GM10847 (cell line): ENCODE data around the gene SPATS2L.

Experiments
- POLR2A ChIP-seq: IDR thresholded peaks from 2 replicates; pipeline ENCODE4 v1.6.1; 2011; ENCODE audit not compliant: insufficient read length; ENCODE audit errors: extremely low read depth

SPATS2L gene

DNA sequence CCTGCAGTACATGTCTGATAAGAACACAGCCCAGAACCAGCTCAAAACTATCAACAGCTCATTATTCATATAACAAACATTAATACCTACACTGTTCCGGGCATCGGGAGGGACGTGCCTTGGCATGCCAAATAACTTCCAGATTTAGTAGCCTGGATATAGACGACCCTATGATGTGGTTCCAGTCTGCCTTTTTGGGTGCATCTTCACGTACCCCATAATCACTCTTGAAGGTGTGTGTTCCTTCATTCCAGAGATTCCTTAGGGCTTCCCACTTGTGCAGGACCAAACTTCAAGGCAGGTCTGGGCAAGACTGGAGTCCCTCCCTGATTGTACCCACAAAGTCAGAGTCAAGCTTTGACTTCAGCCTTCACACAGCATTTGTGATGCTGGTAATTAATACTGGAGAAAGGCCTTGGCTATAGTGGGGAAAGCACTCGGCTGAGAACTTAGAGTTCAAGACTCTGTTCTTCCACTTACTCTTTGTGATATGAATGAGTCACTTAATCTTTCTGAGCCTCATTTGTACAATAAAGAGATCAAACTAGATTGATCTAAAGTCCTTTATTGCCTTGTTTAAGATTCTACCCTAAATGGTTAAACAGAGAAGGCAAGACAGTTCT is 27.7 kb upstream of the SPATS2L start:
- TF ChIP-seq POLR2A = no peak

- no peak for TF ChIP-seq POLR2A
Observed at GRCh38 chr2:200279857-200280256, 26.6 kb upstream of the SPATS2L start.

DNA sequence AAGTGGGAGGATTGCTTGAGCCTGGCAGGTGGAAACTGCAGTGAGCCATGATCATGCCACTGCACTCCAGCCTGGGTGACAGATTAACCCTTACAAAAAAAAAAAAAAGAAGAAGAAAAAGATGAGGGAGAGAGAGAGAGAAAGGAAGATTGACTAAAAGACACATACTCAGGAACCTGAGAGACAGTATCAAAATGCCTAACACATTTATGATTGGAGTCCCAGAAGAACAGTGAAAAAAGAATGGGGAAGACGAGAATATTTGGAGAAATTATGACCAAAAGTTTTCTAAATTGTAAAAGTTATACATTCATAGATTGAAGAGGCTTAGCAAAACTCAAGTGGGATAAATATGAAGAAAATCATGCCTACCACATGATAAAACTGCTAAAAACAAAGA is 19.9 kb upstream of the SPATS2L start:
- TF ChIP-seq POLR2A = no peak

- TF ChIP-seq POLR2A = no peak
Observed at GRCh38 chr2:200288670-200289429, 17.6 kb upstream of the SPATS2L start.

DNA sequence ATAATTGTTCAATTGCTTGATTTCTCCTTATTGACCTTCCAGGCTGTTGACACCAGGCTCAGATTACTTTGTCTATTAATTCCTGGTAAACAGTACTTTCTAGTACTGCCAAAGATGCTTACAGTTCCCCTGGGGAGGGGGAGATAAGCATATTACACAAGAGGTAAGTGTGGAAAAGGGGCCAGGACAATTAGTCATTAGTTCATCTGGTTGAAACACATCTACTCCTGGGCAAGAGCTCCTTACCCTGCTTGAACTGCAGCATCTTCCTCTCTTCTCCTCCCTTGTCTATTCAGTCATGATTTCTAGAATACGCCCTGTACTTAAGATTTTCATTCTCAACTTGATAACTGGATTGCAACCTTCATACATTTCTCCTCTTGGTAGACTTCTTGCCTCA is 10.4 kb upstream of the SPATS2L start:
- no peak for TF ChIP-seq POLR2A

DNA sequence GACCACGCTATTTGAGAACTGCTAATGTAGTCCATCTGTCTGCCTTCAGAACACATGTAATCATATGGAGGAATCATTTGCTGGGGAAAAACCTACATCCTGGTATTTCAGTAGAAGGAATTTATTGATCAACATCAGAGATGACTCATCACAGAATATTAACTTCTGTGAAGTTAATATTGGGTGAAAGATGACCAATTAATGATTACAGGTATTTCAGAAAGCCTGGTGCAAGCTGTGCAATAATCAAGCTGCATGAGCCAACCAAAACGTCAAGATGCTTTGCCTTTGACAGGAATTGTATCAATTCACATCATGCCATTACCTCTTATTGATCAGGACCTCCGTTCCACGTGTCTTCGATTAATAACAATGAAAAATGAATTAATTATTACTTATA is 9.4 kb upstream of the SPATS2L start:
- TF ChIP-seq POLR2A = no peak

GRCh38 chr2:200297989-200298388 is 8.5 kb upstream of the SPATS2L start:
- no peak for TF ChIP-seq POLR2A

- TF ChIP-seq POLR2A = no peak
Observed at GRCh38 chr2:200298816-200299215, 7.7 kb upstream of the SPATS2L start.

GRCh38 chr2:200300065-200300464 is 6.4 kb upstream of the SPATS2L start:
- TF ChIP-seq POLR2A = no peak

DNA sequence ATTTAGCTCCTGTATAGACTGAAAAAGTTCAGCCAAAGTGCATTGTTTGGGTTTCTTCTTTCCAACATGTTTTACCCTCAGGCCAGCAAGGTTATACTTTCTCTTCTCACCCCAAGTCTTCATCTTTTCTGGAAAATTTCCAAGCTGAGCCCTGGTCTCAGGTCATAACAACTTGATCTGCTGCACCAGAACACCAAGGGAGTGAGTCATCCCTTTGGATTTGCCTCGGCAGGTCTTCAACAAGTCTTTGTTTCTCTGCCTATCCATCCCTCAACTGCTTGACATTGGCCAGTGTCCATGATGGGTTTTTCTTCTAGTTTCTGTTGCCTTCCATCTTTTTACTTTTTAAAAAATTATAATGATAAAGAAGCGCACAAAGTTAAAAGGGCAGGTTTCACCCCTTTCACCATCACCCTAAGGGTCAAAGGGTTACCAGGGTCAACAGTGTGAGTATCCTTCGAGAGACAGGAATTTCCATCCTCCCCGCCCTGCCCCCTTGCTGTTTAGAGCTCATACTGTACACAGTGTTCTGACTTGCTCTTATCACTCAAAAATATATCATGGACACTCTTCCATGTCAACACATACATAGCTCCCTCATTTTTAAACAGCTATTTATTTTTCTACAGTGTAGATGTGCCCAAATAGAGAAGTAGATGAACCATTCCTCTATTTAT is 5.7 kb upstream of the SPATS2L start:
- no peak for TF ChIP-seq POLR2A

GRCh38 chr2:200301953-200302858 is 4.3 kb upstream of the SPATS2L start:
- TF ChIP-seq POLR2A = no peak

GRCh38 chr2:200302940-200303727 is 3.4 kb upstream of the SPATS2L start:
- TF ChIP-seq POLR2A = no peak

GRCh38 chr2:200305797-200306195 is 697 bp upstream of the SPATS2L start:
- TF ChIP-seq POLR2A = no peak

DNA sequence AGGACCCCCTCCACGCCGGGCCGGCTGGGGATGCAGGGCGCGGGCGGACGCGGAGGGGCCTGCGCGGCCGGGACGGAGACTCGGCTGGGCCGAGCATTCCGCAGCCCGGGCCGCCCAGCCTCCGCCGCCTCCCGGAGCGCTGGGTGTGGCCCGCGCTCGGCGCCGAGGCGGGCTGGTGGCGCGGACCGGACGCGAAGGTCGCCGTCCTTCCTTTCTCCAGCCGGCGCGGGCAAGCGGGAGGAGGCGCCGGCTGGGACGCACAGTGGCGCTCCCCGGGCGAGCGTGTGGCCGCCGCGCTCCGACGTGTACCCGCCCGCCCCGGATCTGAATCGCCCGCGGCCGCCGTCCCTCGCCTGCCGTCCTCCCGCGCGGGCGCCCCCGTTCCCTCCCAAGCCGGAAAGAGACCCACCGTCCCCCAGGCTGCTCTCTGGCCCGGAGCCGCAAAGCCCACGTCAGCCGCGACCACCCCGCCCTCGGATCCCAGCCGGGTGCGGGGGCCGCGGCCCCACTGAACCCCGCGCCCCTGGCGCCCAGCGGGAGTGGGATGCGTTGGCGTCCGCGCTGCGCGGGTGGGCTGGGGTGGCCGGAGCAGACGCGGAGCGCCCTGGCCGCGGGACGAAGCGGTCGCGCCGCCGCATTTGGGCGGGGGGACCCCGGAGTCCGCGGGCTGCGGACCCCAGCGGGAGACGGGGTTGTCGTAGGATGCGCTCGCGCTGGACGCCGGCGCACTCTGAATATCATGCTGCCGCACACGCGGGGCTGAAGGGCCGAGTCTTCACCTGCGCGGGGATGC is 634 bp downstream of the SPATS2L start:
- TF ChIP-seq POLR2A = no peak
